ENCODE measurements around the gene CREB5. TPM values are rescaled to one million over a fixed set of nuclear protein-coding genes. Genes with fewer than 3 reads are reported as not detected.

CREB5 gene
- total and polyA plus RNA-seq, 2 donors (not counting 3 experiments of a cell fraction or from before 2014, with no cell fraction given): 19.6 to 28.4 TPM

GRCh38 chr7:28579571-28579970, 167.3 kb downstream of the CREB5 start:
- BruUV-seq (replicated peaks): no TSS peak
- no peaks in the 10 kb centered on the region for H3K9me1 ChIP-seq (replicated peaks; ENCODE audit: control insufficient read depth, extremely low read depth, insufficient read depth, low read length)
- intact Hi-C loops (cut with micrococcal nuclease) (no loop called here), dilution Hi-C loops (cut with MboI; ENCODE audit: extremely low pct_ligation_motif_present, low sequenced_read_pairs) (no loop called here)
- DNase-seq (ENCODE audit: low read depth, low spot score) (no peak), FAIRE-seq (no peak)
- no peaks in the 10 kb centered on the region for H3K79me2 ChIP-seq (ENCODE audit: control insufficient read depth, insufficient read depth, low read length)
- no peak overlapping the region for H2AFZ ChIP-seq (ENCODE audit: low read depth, low read length)
- peaks cover 6 to 12% of the 10 kb centered on the region in 2 experiments for H3K27me3 ChIP-seq (ENCODE audit: control insufficient read depth in 2 of 2, insufficient read depth in 2 of 2, low read length in 2 of 2)
- no peaks in the 10 kb centered on the region for H4K20me1 ChIP-seq (replicated peaks; ENCODE audit: control insufficient read depth, extremely low read depth, insufficient read depth, low read length)
- H3K4me1 ChIP-seq (ENCODE audit: control insufficient read depth, extremely low read depth, insufficient read depth, low read length): peaks cover 12% of the 10 kb centered on the region
- H3K9me3 ChIP-seq (replicated peaks; ENCODE audit: control insufficient read depth, insufficient read depth, low read length): no peaks in the 10 kb centered on the region
- ChIA-PET CTCF (no interaction called here), POLR2A (no interaction called here)
- H3K4me2 ChIP-seq (ENCODE audit: insufficient read depth, low read length): no peak overlapping the region
- no peak overlapping the region for H3K4me3 ChIP-seq (replicated peaks in 1 of 3; ENCODE audit: insufficient read depth in 1 of 3, low read depth in 1 of 3, low read length in 3 of 3)
- TF ChIP-seq CTCF (IDR thresholded peaks at IDR 0.05; ENCODE audit: extremely low read depth in 1 of 2, insufficient read depth in 1 of 2, low read depth in 1 of 2, low read length in 2 of 2) (no peak), GATA2 (IDR thresholded peaks at IDR 0.05; ENCODE audit: insufficient read depth, insufficient read length, low read depth, low read length) (no peak), JUN (IDR thresholded peaks at IDR 0.05; ENCODE audit: borderline replicate concordance, insufficient read depth, insufficient read length, low read depth) (no peak), POLR2AphosphoS5 (IDR thresholded peaks at IDR 0.05; ENCODE audit: insufficient read depth, low read depth, low read length) (no peak), MYC (IDR thresholded peaks at IDR 0.05; ENCODE audit: low read depth, low read length) (no peak), MAX (IDR thresholded peaks at IDR 0.05; ENCODE audit: insufficient read depth, insufficient read length) (no peak), EZH2 (IDR thresholded peaks at IDR 0.05; ENCODE audit: borderline replicate concordance, low read depth, low read length, severe bottlenecking) (no peak), POLR2A (IDR thresholded peaks at IDR 0.05; ENCODE audit: low read depth, low read length) (no peak), FOS (IDR thresholded peaks at IDR 0.05; ENCODE audit: borderline replicate concordance, insufficient read depth, low read length) (no peak)
- no peak overlapping the region for H3K9ac ChIP-seq (replicated peaks; ENCODE audit: extremely low read depth, insufficient read depth, low read length)
- no peak overlapping the region for H3K27ac ChIP-seq (ENCODE audit: insufficient read depth, low read depth, low read length)
- H3K36me3 ChIP-seq (ENCODE audit: control insufficient read depth in 2 of 2, extremely low read depth in 1 of 2, insufficient read depth in 2 of 2, low read length in 2 of 2): no peaks in the 10 kb centered on the region

All from endothelial cell of umbilical vein (primary cell).